HepG2 (cell line): Measurements from ENCODE around the gene TMEM222. TPM values are rescaled to one million over a fixed set of nuclear protein-coding genes. Genes with fewer than 3 reads are reported as not detected.

ENCODE experiments used
- FOXA3 ChIP-seq: IDR thresholded peaks from 2 replicates; pipeline ENCODE4 v1.6.1; 2016; ENCODE audit warnings: missing genetic modification reagents, missing compliant biosample characterization
- NFATC3 ChIP-seq: sonication (generic); formaldehyde crosslinking; IDR thresholded peaks from 2 replicates; pipeline ENCODE4 v1.5.1; 2020; ENCODE audit warnings: mild to moderate bottlenecking, missing genetic modification reagents
- polyA plus RNA-seq, 8 experiments: library from polyadenylated mRNA; depleted of rRNA in 3 of 8; stranded (reverse) in 7 of 8; unstranded in 1 of 8; fragments of >200 nt; fragmentation: Illumina TruSeq in 4 of 8; extraction: Trizol in 4 of 8; gene quantifications; 2 replicates each; pipeline versions ENCODE4 v1.2.1 to v1.2.3, GENCODE V29; 2011 to 2016; ENCODE audit warnings: low read depth in 4 of 8, missing spikeins in 1 of 8, mixed read lengths in 1 of 8; ENCODE audit not compliant: insufficient read depth in 1 of 8
- total RNA-seq, 5 experiments: library from RNA; depleted of rRNA; stranded (reverse); fragments of >200 nt; fragmentation: Illumina TruSeq; extraction: Trizol; gene quantifications; 2 replicates each; pipeline ENCODE4 v1.2.3, GENCODE V29; 2016; ENCODE audit warnings: low read depth in 1 of 5
- TF ChIP-seq, protein P1 (sequence below): sonication (generic); formaldehyde crosslinking; IDR thresholded peaks from 2 replicates; pipeline ENCODE4 v1.9.0; 2021; ENCODE audit warnings: missing genetic modification reagents, borderline replicate concordance
- TF ChIP-seq, protein P2 (sequence below): IDR thresholded peaks from 2 replicates; pipeline ENCODE4 v1.6.1; 2016; ENCODE audit warnings: low read depth
- TF ChIP-seq, protein P3 (sequence below): sonication (generic); formaldehyde crosslinking; IDR thresholded peaks from 2 replicates; pipeline ENCODE4 v1.8.0; 2022; ENCODE audit warnings: missing genetic modification reagents, mild to moderate bottlenecking, borderline replicate concordance

Gene TMEM222
- total and polyA plus RNA-seq, 2 of the 13 experiments (the other 11 are each of a cell fraction or from before 2014, with no cell fraction given), result 22.7 to 29.6 TPM

DNA sequence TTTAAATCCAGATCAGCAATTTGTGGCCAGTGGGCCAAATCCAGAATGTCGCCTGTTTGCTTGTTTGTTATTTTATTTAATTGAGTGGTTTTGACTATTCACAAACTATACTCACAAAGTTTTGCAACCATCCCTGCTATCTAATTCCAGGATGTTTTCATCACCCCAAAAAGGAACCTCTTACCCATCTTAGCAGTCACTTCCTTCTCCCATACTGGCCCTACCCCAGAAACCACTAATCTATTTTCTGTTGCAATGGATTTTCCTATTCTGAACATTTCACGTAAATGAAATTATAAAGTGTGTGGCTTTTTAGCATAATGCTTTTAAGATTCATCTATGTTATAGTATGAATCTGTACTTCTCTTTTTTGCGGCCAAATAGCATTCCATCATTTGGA lies 46.3 kb upstream of the TMEM222 start (continued):
- TF ChIP-seq, protein P1, sequence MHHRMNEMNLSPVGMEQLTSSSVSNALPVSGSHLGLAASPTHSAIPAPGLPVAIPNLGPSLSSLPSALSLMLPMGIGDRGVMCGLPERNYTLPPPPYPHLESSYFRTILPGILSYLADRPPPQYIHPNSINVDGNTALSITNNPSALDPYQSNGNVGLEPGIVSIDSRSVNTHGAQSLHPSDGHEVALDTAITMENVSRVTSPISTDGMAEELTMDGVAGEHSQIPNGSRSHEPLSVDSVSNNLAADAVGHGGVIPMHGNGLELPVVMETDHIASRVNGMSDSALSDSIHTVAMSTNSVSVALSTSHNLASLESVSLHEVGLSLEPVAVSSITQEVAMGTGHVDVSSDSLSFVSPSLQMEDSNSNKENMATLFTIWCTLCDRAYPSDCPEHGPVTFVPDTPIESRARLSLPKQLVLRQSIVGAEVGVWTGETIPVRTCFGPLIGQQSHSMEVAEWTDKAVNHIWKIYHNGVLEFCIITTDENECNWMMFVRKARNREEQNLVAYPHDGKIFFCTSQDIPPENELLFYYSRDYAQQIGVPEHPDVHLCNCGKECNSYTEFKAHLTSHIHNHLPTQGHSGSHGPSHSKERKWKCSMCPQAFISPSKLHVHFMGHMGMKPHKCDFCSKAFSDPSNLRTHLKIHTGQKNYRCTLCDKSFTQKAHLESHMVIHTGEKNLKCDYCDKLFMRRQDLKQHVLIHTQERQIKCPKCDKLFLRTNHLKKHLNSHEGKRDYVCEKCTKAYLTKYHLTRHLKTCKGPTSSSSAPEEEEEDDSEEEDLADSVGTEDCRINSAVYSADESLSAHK (CRISPR knock-in tag), result no peak
- TF ChIP-seq NFATC3 (CRISPR knock-in tag) (no peak), FOXA3 (no peak)
- TF ChIP-seq, protein P2, sequence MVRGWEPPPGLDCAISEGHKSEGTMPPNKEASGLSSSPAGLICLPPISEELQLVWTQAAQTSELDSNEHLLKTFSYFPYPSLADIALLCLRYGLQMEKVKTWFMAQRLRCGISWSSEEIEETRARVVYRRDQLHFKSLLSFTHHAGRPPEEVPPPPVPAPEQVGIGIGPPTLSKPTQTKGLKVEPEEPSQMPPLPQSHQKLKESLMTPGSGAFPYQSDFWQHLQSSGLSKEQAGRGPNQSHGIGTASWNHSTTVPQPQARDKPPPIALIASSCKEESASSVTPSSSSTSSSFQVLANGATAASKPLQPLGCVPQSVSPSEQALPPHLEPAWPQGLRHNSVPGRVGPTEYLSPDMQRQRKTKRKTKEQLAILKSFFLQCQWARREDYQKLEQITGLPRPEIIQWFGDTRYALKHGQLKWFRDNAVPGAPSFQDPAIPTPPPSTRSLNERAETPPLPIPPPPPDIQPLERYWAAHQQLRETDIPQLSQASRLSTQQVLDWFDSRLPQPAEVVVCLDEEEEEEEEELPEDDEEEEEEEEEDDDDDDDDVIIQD (CRISPR knock-in tag), result no peak
- TF ChIP-seq, protein P3, sequence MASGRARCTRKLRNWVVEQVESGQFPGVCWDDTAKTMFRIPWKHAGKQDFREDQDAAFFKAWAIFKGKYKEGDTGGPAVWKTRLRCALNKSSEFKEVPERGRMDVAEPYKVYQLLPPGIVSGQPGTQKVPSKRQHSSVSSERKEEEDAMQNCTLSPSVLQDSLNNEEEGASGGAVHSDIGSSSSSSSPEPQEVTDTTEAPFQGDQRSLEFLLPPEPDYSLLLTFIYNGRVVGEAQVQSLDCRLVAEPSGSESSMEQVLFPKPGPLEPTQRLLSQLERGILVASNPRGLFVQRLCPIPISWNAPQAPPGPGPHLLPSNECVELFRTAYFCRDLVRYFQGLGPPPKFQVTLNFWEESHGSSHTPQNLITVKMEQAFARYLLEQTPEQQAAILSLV (CRISPR knock-in tag), result no peak
